Fibroblast of lung (primary cell): Measurements from ENCODE around the gene BCKDK. TPM values are rescaled to one million over a fixed set of nuclear protein-coding genes. Genes with fewer than 3 reads are reported as not detected.

Experiments used
- DNase-seq, 2 donors: peaks; one replicate each; pipeline versions ENCODE4 v3.0.0 to v3.0.0-alpha.2; 2010; ENCODE audit warnings: low read depth in 2 of 2
- H2AFZ ChIP-seq: 2 replicates; pipeline ENCODE4 v1.5.1; 2012; ENCODE audit warnings: low read length, control low read depth, inconsistent platforms
- H3K27ac ChIP-seq: 2 replicates; pipeline ENCODE4 v1.5.1; 2011; ENCODE audit warnings: low read length, control low read depth; ENCODE audit not compliant: insufficient read depth
- H3K27me3 ChIP-seq: 2 replicates; pipeline ENCODE4 v1.5.1; 2011; ENCODE audit warnings: mild to moderate bottlenecking, low read length; ENCODE audit not compliant: control insufficient read depth, insufficient read depth
- H3K36me3 ChIP-seq: 2 replicates; pipeline ENCODE4 v1.5.1; 2011; ENCODE audit warnings: low read length; ENCODE audit not compliant: control insufficient read depth, insufficient read depth
- H3K4me1 ChIP-seq: 2 replicates; pipeline ENCODE4 v1.5.1; 2011; ENCODE audit warnings: low read length; ENCODE audit not compliant: control insufficient read depth, insufficient read depth; ENCODE audit errors: extremely low read depth
- H3K4me2 ChIP-seq: 2 replicates; pipeline ENCODE4 v1.5.1; 2011; ENCODE audit warnings: low read length, control low read depth; ENCODE audit not compliant: insufficient read depth; ENCODE audit errors: extremely low read depth
- H3K4me3 ChIP-seq, 4 experiments: fragments of 200-600 bp in 1 of 4; sonication (generic) in 1 of 4; replicated peaks in 1 of 4; 2 replicates each; pipeline ENCODE4 v1.5.1; 2011 to 2016; ENCODE audit warnings: low read length in 4 of 4, low read depth in 3 of 4, mild to moderate bottlenecking in 3 of 4, control low read depth in 2 of 4, inconsistent platforms in 1 of 4, mixed read lengths in 1 of 4; ENCODE audit not compliant: insufficient read depth in 1 of 4; ENCODE audit errors: control extremely low read depth in 1 of 4
- H3K79me2 ChIP-seq: 2 replicates; pipeline ENCODE4 v1.5.1; 2012; ENCODE audit warnings: mild to moderate bottlenecking, low read length, inconsistent platforms; ENCODE audit not compliant: control insufficient read depth, insufficient read depth
- H3K9ac ChIP-seq: 2 replicates; pipeline ENCODE4 v1.5.1; 2011; ENCODE audit warnings: mild to moderate bottlenecking, low read length, control low read depth; ENCODE audit not compliant: insufficient read depth
- H3K9me3 ChIP-seq: 2 replicates; pipeline ENCODE4 v1.5.1; 2012; ENCODE audit warnings: low read depth, low read length; ENCODE audit not compliant: control insufficient read depth, insufficient read depth
- H4K20me1 ChIP-seq: 2 replicates; pipeline ENCODE4 v1.5.1; 2011; ENCODE audit warnings: low read length; ENCODE audit not compliant: control insufficient read depth, insufficient read depth; ENCODE audit errors: extremely low read depth
- EZH2 ChIP-seq: IDR thresholded peaks from 2 replicates; pipeline ENCODE4 v1.5.1; 2012; ENCODE audit warnings: low read length, control low read depth, mild to moderate bottlenecking; ENCODE audit errors: missing control alignments
- polyA minus RNA-seq: library from RNA; depleted of rRNA, polyadenylated mRNA; stranded (reverse); fragments of >200 nt; gene quantifications from 2 replicates; pipeline ENCODE4 v1.2.3, GENCODE V29; 2011; ENCODE audit warnings: low replicate concordance
- polyA plus RNA-seq, 2 donors: library from polyadenylated mRNA; depleted of rRNA in 1 of 2; stranded (reverse) in 1 of 2; unstranded in 1 of 2; fragments of >200 nt; gene quantifications; 2 replicates each; pipeline ENCODE4 v1.2.1, GENCODE V29; 2011 to 2012; ENCODE audit warnings: missing spikeins in 1 of 2
- total RNA-seq: library from RNA; depleted of rRNA; stranded (reverse); fragments of >200 nt; gene quantifications from 2 replicates; pipeline ENCODE4 v1.2.1, GENCODE V29; 2014
- TF ChIP-seq, protein P1 (sequence below), 2 donors: IDR thresholded peaks in 1 of 2; conservative IDR thresholded peaks in 1 of 2; 1 replicate in 1 of 2; 2 replicates in 1 of 2; pipeline ENCODE4 v1.5.1; 2011 to 2012; ENCODE audit warnings: low read length in 2 of 2, control low read depth in 1 of 2, inconsistent platforms in 1 of 2, low read depth in 1 of 2, mild to moderate bottlenecking in 1 of 2

BCKDK gene
- total RNA-seq (12.6 and 18.5 TPM in 2 replicates), polyA plus RNA-seq (34.8 and 42.2 TPM in 2 replicates), polyA minus RNA-seq (55.6 and 103 TPM in 2 replicates)
- polyA plus RNA-seq (2012), result 51.6 and 67.3 TPM in 2 replicates

DNA sequence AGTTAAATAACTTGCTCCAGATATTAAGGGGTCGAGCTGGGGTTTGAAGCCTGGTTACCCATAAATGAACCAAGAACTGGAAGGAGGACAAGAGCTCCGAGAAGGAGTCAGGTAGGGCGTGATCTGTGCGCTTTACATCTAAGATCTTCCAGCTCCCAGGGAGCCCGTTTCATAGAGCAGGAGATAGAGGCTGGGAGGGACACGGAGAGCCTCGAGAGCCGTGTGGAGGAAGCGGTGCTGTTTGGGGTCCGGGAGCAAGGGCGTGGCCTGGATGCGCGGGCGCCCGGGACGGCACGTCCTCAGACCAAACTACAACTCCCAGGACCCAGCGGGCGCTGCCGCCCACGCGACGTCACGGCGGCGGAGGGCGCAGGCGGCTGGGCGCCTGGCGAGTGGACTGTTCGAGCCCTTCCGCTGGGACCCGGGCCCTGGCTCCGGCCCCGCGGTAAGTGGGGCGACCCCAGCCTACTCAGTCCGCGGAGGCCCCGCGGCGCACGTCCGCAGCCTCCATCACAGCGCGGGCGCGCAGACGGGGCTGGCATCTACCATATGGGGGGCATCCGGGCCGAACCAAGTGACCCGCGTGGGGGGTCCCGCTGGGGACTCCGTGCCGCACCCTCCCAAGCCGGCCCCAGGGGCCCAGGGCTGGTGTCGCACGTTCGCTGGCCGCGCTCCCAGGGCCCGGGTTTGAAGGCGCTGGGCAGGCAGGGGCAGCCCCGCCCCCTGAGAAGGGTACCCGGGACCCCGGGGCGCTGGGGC is at the start of gene BCKDK:
Gene BCKDK (plus strand): TSS at position 352 of the 759 bp plus-strand sequence. CDS start 838 bp downstream, outside the sequence.
- peak within 1 kb of the TSS; percentile 82 for H3K27ac ChIP-seq
- H3K9me3 ChIP-seq, result no peaks in the 10 kb centered on the region

GRCh38 chr16:31061126-31061812 is 46.9 kb upstream of the BCKDK start:
- Histone ChIP-seq H3K36me3 (peaks cover 27% of the 10 kb centered on the region), H3K27ac (no peak overlapping the region), H4K20me1 (no peaks in the 10 kb centered on the region), H3K9me3 (no peaks in the 10 kb centered on the region), H3K9ac (no peak overlapping the region), H3K27me3 (no peaks in the 10 kb centered on the region), H3K79me2 (peaks cover 33% of the 10 kb centered on the region), H3K4me1 (peaks cover 15% of the 10 kb centered on the region), H3K4me2 (no peak overlapping the region), H2AFZ (no peak overlapping the region), H3K4me3 (no peak overlapping the region)
- DNase-seq, result no peak
- TF ChIP-seq, protein P1, sequence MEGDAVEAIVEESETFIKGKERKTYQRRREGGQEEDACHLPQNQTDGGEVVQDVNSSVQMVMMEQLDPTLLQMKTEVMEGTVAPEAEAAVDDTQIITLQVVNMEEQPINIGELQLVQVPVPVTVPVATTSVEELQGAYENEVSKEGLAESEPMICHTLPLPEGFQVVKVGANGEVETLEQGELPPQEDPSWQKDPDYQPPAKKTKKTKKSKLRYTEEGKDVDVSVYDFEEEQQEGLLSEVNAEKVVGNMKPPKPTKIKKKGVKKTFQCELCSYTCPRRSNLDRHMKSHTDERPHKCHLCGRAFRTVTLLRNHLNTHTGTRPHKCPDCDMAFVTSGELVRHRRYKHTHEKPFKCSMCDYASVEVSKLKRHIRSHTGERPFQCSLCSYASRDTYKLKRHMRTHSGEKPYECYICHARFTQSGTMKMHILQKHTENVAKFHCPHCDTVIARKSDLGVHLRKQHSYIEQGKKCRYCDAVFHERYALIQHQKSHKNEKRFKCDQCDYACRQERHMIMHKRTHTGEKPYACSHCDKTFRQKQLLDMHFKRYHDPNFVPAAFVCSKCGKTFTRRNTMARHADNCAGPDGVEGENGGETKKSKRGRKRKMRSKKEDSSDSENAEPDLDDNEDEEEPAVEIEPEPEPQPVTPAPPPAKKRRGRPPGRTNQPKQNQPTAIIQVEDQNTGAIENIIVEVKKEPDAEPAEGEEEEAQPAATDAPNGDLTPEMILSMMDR (conservative IDR thresholded peaks at IDR 0.05 in 1 of 2, IDR thresholded peaks at IDR 0.05 in 1 of 2; ENCODE audit: low read depth in 1 of 2, low read length in 2 of 2), result no peak
- TF ChIP-seq EZH2, result no peak

More for the DNA sequence above, at the start of gene BCKDK:
- Histone ChIP-seq H2AFZ (peak within 1 kb of the TSS; percentile 91), H3K4me3 (peak within 1 kb of the TSS; percentile 60 to 95 (median 89)), H4K20me1 (no peaks in the 10 kb centered on the region), H3K27me3 (no peaks in the 10 kb centered on the region), H3K9ac (peak within 1 kb of the TSS; percentile 95), H3K79me2 (peaks cover 9% of the 10 kb centered on the region), H3K4me1 (peaks cover 3% of the 10 kb centered on the region), H3K4me2 (peak within 1 kb of the TSS; percentile 83), H3K36me3 (peaks cover 19% of the 10 kb centered on the region)
- TF ChIP-seq EZH2, result no peak
- TF ChIP-seq, protein P1 (conservative IDR thresholded peaks at IDR 0.05 in 1 of 2, IDR thresholded peaks at IDR 0.05 in 1 of 2; ENCODE audit: low read depth in 1 of 2, low read length in 2 of 2), result no peak
- peak; percentile 60 to 63 for DNase-seq

GRCh38 chr16:31061813-31062440 is 46.3 kb upstream of the BCKDK start:
- no peak overlapping the region for H3K4me3 ChIP-seq
- no peaks in the 10 kb centered on the region for H3K9me3 ChIP-seq
- H3K9ac ChIP-seq, result no peak overlapping the region
- no peak overlapping the region for H2AFZ ChIP-seq
- no peak overlapping the region for H3K27ac ChIP-seq
- TF ChIP-seq EZH2, result no peak
- TF ChIP-seq, protein P1 (conservative IDR thresholded peaks at IDR 0.05 in 1 of 2, IDR thresholded peaks at IDR 0.05 in 1 of 2; ENCODE audit: low read depth in 1 of 2, low read length in 2 of 2), result no peak
- no peak for DNase-seq
- H3K27me3 ChIP-seq, result no peaks in the 10 kb centered on the region
- H3K4me1 ChIP-seq, result peaks cover 15% of the 10 kb centered on the region
- H3K79me2 ChIP-seq, result peaks cover 38% of the 10 kb centered on the region
- no peak overlapping the region for H3K4me2 ChIP-seq
- peaks cover 27% of the 10 kb centered on the region for H3K36me3 ChIP-seq
- H4K20me1 ChIP-seq, result no peaks in the 10 kb centered on the region
